C4-2B (cell line): Measurements from ENCODE around the gene SORCS1.
A peak's percentile ranks its signal among the peaks of the same experiment; 100 is the strongest.

Source experiments
- H3K27ac ChIP-seq: fragments of 450-650 bp; 2 replicates; pipeline ENCODE4 v1.5.1; 2017
- CTCF ChIP-seq: fragments of 450-650 bp; conservative IDR thresholded peaks from 2 replicates; pipeline ENCODE4 v1.5.1; 2017; ENCODE audit warnings: mild to moderate bottlenecking
- ZFX ChIP-seq: fragments of 450-650 bp; IDR thresholded peaks from 2 replicates; pipeline ENCODE4 v1.6.1; 2017

SORCS1 gene

GRCh38 chr10:106720683-106721082, 443.8 kb downstream of the SORCS1 start:
- no peak overlapping the region for H3K27ac ChIP-seq
- TF ChIP-seq ZFX (no peak), CTCF (no peak)

DNA sequence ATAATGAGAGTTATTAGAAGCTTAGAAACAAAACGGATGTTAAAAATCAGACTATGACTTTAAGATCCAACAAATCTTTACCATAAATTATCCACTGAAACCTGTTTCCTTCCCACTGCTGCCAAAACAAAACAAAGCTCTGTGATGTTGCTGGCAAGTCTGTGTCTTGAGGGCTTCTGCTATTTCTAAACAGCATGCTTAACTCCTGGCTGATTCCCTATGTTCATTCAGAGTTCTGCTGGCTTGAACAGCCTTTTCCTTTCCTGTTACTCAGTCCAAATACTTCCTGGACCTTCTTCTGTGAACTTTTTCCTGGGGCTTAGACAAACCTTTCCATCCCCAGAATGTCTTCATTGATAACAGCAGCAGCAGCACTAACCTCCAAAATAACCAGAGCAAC, 448.1 kb downstream of the SORCS1 start:
- no peak overlapping the region for H3K27ac ChIP-seq
- TF ChIP-seq CTCF, result no peak
- no peak for TF ChIP-seq ZFX

GRCh38 chr10:106714734-106715555, 449.6 kb downstream of the SORCS1 start:
- no peak overlapping the region for H3K27ac ChIP-seq

GRCh38 chr10:106713846-106714245, 450.7 kb downstream of the SORCS1 start:
- no peak overlapping the region for H3K27ac ChIP-seq
- no peak for TF ChIP-seq CTCF
- TF ChIP-seq ZFX, result no peak

More at GRCh38 chr10:106714734-106715555, 449.6 kb downstream of the SORCS1 start:
- TF ChIP-seq CTCF (no peak), ZFX (no peak)

DNA sequence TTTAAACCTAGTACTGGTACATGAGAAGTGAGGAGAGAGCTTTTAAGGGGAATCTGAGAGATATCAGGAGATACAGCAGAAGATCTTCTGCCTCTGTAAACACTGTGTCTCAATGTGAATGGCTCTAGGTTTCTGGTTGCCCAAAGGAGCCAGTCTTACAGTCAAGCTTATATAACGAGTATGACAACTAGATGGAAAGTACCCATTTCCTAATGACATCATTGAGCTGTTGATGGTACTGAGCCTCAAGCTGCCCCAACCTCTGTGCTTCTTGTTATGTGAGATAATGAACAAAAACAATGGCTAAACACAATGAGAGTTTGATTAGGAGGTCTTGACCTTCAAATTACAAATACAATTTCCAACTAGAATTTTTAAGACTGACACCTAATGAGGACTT, 451.5 kb downstream of the SORCS1 start:
- H3K27ac ChIP-seq, result no peak overlapping the region
- no peak for TF ChIP-seq ZFX
- no peak for TF ChIP-seq CTCF

GRCh38 chr10:106711313-106711906, 453.1 kb downstream of the SORCS1 start:
- no peak overlapping the region for H3K27ac ChIP-seq
- peak; percentile 95 for TF ChIP-seq CTCF
- TF ChIP-seq ZFX, result no peak

- no peak overlapping the region for H3K27ac ChIP-seq
- TF ChIP-seq CTCF (no peak), ZFX (no peak)
Observed at GRCh38 chr10:106708506-106708905, 456.0 kb downstream of the SORCS1 start.
